ENCODE data around the gene TTC29. TPM values are rescaled to one million over a fixed set of nuclear protein-coding genes. Genes with fewer than 3 reads are reported as not detected.

Gene TTC29
- total RNA-seq, 1 donor from 2014 or later = 4.5 TPM

DNA sequence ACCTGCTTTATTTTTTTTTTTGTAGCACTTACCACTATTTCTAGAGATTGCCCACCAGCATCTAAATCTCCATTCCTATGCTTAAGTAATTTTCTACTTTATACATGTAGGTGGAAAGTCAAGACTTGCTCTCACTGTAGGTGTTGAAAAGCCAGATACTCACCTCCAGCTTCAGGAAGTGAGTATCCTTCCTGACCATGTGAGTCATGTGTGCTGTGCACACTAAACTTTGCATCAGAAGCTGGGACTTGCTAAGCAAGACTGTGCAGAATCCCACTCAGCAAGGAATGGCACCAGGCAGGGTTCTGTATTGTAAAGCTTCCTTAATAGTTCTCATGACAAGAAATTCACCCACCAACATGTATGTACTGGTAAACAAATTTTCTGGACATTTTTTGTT lies 155.1 kb downstream of the TTC29 start:
- no peaks in the 10 kb centered on the region for H3K36me3 ChIP-seq
- DNase-seq (no peak), ATAC-seq (peak in 1 of 2 donors; percentile 21)
- no peaks in the 10 kb centered on the region for H3K9me3 ChIP-seq
- no peaks in the 10 kb centered on the region for H3K27me3 ChIP-seq (ENCODE audit: low read depth)
- H3K4me3 ChIP-seq = no peak overlapping the region
- no peak overlapping the region for H3K27ac ChIP-seq
- intact Hi-C loops (cut with DNase I) = no loop called here
- TF ChIP-seq, protein P1, sequence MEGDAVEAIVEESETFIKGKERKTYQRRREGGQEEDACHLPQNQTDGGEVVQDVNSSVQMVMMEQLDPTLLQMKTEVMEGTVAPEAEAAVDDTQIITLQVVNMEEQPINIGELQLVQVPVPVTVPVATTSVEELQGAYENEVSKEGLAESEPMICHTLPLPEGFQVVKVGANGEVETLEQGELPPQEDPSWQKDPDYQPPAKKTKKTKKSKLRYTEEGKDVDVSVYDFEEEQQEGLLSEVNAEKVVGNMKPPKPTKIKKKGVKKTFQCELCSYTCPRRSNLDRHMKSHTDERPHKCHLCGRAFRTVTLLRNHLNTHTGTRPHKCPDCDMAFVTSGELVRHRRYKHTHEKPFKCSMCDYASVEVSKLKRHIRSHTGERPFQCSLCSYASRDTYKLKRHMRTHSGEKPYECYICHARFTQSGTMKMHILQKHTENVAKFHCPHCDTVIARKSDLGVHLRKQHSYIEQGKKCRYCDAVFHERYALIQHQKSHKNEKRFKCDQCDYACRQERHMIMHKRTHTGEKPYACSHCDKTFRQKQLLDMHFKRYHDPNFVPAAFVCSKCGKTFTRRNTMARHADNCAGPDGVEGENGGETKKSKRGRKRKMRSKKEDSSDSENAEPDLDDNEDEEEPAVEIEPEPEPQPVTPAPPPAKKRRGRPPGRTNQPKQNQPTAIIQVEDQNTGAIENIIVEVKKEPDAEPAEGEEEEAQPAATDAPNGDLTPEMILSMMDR (IDR thresholded peaks at IDR 0.05) = no peak
- peaks cover 3% of the 10 kb centered on the region for H3K4me1 ChIP-seq

DNA sequence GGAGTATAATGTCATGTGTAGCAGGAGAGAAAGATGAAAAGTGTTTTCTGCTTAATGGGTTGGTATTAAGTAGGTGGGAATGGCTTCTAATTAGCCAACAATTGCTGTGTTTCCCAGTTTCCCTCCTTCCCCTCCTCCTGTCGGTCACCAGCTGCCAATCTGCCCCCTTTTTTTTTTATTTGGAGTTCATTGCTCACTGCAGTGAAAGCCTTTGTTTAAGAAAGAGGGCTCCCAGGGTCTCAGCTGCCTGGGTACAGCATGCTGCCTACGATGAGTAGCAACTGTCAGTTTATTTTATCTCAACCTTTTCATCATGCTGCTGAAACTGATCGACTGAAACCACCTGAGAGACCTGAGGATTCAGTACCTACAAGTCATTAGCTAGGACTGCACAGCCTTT lies 157.9 kb downstream of the TTC29 start:
- Histone ChIP-seq H3K36me3 (no peaks in the 10 kb centered on the region), H3K9me3 (no peaks in the 10 kb centered on the region), H3K27ac (no peak overlapping the region), H3K27me3 (ENCODE audit: low read depth) (no peaks in the 10 kb centered on the region), H3K4me3 (no peak overlapping the region), H3K4me1 (peaks cover 3% of the 10 kb centered on the region)
- ATAC-seq (no peak), DNase-seq (no peak)
- intact Hi-C loops (cut with DNase I) = no loop called here
- TF ChIP-seq, protein P1 (IDR thresholded peaks at IDR 0.05) = no peak

DNA sequence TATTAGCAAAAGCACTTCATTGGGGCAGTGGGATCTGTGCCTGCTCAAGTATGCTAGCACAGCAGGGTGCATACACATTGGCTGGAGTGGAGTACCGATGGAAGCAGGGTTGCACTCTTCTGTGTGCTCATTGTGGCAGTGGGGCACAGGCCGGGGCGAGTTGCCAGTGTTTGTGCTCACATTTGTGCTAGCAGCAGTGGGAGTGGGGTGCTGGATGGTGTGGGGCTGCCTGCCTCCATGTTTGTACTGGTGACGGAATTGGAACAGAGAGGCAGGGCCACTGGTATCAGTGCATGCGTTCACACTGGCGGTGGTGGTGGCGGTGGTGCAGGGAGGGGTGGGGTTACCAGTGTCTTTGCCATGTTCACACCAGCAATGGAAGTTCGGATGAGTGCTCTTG lies 169.0 kb downstream of the TTC29 start:
- H3K4me3 ChIP-seq = no peak overlapping the region
- no peak for ATAC-seq
- DNase-seq = no peak
- no peaks in the 10 kb centered on the region for H3K36me3 ChIP-seq
- H3K27me3 ChIP-seq (ENCODE audit: low read depth) = no peaks in the 10 kb centered on the region
- H3K4me1 ChIP-seq = no peaks in the 10 kb centered on the region
- H3K27ac ChIP-seq = no peak overlapping the region
- TF ChIP-seq, protein P1 (IDR thresholded peaks at IDR 0.05) = no peak
- no peaks in the 10 kb centered on the region for H3K9me3 ChIP-seq
- intact Hi-C loops (cut with DNase I) = no loop called here

DNA sequence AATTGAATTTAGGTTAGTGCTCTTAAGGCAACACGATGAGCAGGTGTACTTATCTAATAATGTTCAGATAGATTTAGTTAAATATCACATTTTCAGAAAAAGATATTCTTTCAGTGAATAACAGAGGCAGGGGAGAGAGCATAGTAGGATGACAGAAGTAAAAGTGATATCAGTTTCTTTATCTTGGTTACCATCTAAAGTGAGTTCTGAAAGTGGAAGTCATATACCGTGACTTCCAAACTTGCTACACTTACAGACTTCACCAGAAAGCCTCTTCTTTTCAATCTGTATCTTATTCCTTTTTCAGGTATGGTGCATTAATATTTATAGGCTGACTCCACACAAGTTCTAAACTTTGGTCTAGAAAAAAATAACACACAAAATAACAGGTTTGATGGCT lies 182.1 kb downstream of the TTC29 start:
- ATAC-seq (no peak), DNase-seq (no peak)
- Histone ChIP-seq H3K4me3 (no peak overlapping the region), H3K36me3 (no peaks in the 10 kb centered on the region), H3K4me1 (no peaks in the 10 kb centered on the region), H3K27me3 (ENCODE audit: low read depth) (no peaks in the 10 kb centered on the region), H3K27ac (no peak overlapping the region), H3K9me3 (no peaks in the 10 kb centered on the region)
- TF ChIP-seq, protein P1 (IDR thresholded peaks at IDR 0.05) = no peak
- intact Hi-C loops (cut with DNase I) = no loop called here

DNA sequence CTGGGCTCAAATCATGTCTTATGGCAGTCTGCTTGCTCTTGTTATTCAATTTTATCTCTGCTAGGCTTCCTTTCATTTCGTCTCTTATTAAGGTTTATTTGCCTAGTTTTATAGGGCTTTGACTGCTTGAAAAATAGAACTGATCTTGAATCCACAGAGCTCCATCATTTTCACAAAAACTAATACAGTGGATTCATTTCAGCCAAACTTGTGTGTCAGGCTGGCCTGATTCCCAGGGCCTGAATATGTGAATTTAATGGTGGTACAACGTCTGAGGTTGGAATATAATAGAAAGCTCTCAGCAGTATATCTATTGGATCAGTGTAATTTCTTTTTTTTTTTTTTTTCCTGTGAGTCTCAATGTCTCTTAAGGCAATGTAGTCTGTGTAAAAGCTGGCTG lies 183.6 kb downstream of the TTC29 start:
- Histone ChIP-seq H3K36me3 (no peaks in the 10 kb centered on the region), H3K4me1 (no peaks in the 10 kb centered on the region), H3K4me3 (no peak overlapping the region), H3K27me3 (ENCODE audit: low read depth) (no peaks in the 10 kb centered on the region), H3K9me3 (no peaks in the 10 kb centered on the region), H3K27ac (no peak overlapping the region)
- DNase-seq (no peak), ATAC-seq (no peak)
- TF ChIP-seq, protein P1 (IDR thresholded peaks at IDR 0.05) = no peak
- intact Hi-C loops (cut with DNase I) = no loop called here

DNA sequence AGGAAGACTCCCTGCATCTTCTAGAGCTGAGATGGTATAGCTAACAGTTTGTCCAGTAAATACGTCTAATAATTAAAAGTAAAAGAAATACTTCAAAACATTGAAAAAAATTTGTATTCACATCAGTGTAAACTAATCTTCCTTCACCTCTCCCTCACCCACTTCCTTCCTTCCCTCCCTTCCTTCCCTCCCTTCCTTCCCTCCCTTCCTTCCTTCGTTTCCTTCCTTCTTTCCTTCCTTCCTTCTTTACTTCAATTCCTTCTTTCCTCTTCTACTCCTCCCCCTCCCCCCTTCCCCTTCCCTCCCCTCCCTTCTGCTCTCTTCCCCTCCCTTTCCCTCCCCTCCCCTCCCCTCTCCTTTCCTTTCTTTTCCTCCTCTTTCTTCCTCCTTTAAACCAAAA lies 203.2 kb downstream of the TTC29 start:
- ATAC-seq = no peak
- Histone ChIP-seq H3K9me3 (no peaks in the 10 kb centered on the region), H3K4me1 (no peaks in the 10 kb centered on the region), H3K4me3 (no peak overlapping the region), H3K36me3 (no peaks in the 10 kb centered on the region), H3K27ac (no peak overlapping the region), H3K27me3 (ENCODE audit: low read depth) (no peaks in the 10 kb centered on the region)
- intact Hi-C loops (cut with DNase I) = no loop called here
- no peak for DNase-seq
- TF ChIP-seq, protein P1 (IDR thresholded peaks at IDR 0.05) = no peak
